Activated naive CD4-positive, alpha-beta T cell treated with anti-CD3 and anti-CD28 coated beads for 36 hours (primary cell): ENCODE measurements around the gene ACAP3. TPM values are rescaled to one million over a fixed set of nuclear protein-coding genes. Genes with fewer than 3 reads are reported as not detected.

ENCODE experiments used
- CTCF ChIA-PET: fragments of 350-600 bp; sonication (Branson Sonifier 250); formaldehyde crosslinking; loops from one replicate; lab custom pipeline; 2021; ENCODE audit warnings: antibody characterized with exemption; lab: Charles Lee
- DNase-seq: peaks from one replicate; pipeline ENCODE4 v3.0.0-alpha.2; 2020
- H3K27ac Mint-ChIP-seq: one replicate; pipeline ENCODE4 v1.8.0; 2021; ENCODE audit warnings: mild to moderate bottlenecking, mixed read lengths
- H3K27me3 Mint-ChIP-seq: one replicate; pipeline ENCODE4 v1.8.0; 2021; ENCODE audit warnings: low read depth, mixed read lengths
- H3K36me3 Mint-ChIP-seq: one replicate; pipeline ENCODE4 v1.8.0; 2021; ENCODE audit warnings: low read depth, mixed read lengths
- H3K4me1 Mint-ChIP-seq: one replicate; pipeline ENCODE4 v1.8.0; 2021; ENCODE audit warnings: low read depth, mixed read lengths
- H3K4me3 Mint-ChIP-seq: one replicate; pipeline ENCODE4 v1.8.0; 2021; ENCODE audit warnings: mild to moderate bottlenecking, moderate library complexity, mixed read lengths
- H3K9me3 Mint-ChIP-seq: one replicate; pipeline ENCODE4 v1.8.0; 2021; ENCODE audit warnings: mixed read lengths
- intact Hi-C: fragments of 100-400 bp; cut with micrococcal nuclease; formaldehyde crosslinking; loops from one replicate; pipeline ENCODE4 v1.15.1; 2023
- total RNA-seq, 2 experiments: library from RNA; stranded (reverse); gene quantifications; one replicate each; pipeline ENCODE4 v1.2.3, GENCODE V29; 2021

ACAP3 gene
- total RNA-seq, 2 experiments from 2014 or later = 24.1 to 25.3 TPM

DNA sequence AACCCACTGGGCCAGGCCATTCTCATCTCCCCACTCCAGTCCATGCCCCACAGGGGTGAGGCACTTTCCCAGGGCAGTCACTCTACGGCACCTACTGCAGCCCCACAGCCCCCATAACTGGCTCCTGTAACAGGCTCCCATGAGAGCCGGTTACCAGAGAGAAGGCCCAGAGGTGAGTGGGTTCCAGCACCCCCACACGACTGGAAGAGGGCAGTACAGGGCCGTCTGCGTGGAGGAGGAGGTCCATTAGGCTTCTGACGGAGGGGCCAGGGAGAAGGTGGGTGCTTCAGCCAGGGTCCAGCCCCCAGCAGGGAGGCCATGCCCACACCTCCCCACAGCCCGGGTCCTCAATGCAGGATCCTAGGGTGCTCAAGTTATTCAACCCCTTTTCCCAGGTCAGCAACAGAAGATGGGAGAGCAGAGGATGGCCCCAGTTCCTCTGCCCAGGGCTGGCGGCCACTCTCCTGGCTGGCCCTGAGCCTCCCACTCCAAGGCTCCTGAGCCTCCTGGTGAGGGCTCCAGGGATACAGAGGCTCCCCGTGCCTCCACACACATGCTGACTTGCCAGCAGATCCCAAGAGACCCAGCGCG, 1.6 kb downstream of the ACAP3 start:
- peak overlapping the region; percentile 78 for H3K4me3 Mint-ChIP-seq
- CTCF ChIA-PET = interaction anchor here (1.2 kb wide), 1 partner anchor 242 kb away, joined by 4 read pairs; no protein-coding TSS in a partner anchor
- peaks cover 3% of the 10 kb centered on the region for H3K36me3 Mint-ChIP-seq
- H3K4me1 Mint-ChIP-seq = peaks cover 23% of the 10 kb centered on the region
- DNase-seq = peak; percentile 49
- no peaks in the 10 kb centered on the region for H3K9me3 Mint-ChIP-seq
- intact Hi-C loops = loop anchor here (5.0 kb wide), 1 partner anchor 201 kb away; no protein-coding TSS in a partner anchor
- H3K27ac Mint-ChIP-seq = peak overlapping the region; percentile 54
- no peaks in the 10 kb centered on the region for H3K27me3 Mint-ChIP-seq

DNA sequence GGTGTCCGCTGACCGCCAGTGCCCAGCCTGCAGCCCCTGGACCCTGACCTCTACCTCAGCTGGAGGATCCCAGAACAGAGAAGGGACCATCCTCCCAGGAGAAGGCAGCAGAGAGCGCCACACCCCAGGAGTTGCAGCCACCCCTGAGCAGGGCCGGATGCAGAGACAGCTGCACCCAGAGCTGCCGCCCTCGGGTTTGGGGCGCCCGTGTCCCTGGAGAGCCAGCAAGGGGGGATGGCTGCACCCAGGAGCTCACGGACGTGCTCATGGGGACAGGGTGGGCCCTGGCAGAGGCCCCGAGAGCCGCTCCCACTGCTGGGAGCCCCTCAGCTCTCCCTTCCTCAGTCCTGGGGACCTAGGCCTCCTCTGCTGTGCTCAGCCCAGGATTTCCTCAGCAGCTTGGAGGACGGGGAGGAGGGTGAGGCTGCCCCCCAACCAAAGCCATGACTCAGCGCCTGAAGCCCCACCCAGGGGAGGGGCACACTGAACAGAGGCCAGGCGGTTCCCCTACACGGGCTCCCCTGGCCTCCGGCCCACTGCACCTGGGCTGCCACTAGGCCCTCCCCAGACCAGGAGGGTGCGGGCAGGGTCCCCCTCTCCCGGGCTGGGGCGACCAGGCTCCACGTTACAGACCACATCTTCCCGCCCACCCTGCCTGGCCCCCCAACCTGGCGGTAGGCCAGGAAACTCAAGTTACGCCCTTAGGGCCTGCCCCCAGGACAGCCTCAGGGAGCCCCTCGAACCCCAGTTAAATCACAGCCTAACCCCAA, 2.2 kb downstream of the ACAP3 start:
- intact Hi-C loops = loop anchor here (1.0 to 5.0 kb wide), 2 partner anchors 67 to 202 kb away; no protein-coding TSS in a partner anchor
- H3K27ac Mint-ChIP-seq = peak overlapping the region; percentile 54
- H3K4me1 Mint-ChIP-seq = peaks cover 21% of the 10 kb centered on the region
- CTCF ChIA-PET = interaction anchor here (0.6 to 1.2 kb wide), 3 partner anchors 66 to 288 kb away, joined by 3 to 4 read pairs (median 3); no protein-coding TSS in a partner anchor
- no peaks in the 10 kb centered on the region for H3K36me3 Mint-ChIP-seq
- H3K27me3 Mint-ChIP-seq = no peaks in the 10 kb centered on the region
- peak overlapping the region; percentile 78 for H3K4me3 Mint-ChIP-seq
- no peaks in the 10 kb centered on the region for H3K9me3 Mint-ChIP-seq
- DNase-seq = peak; percentile 69

DNA sequence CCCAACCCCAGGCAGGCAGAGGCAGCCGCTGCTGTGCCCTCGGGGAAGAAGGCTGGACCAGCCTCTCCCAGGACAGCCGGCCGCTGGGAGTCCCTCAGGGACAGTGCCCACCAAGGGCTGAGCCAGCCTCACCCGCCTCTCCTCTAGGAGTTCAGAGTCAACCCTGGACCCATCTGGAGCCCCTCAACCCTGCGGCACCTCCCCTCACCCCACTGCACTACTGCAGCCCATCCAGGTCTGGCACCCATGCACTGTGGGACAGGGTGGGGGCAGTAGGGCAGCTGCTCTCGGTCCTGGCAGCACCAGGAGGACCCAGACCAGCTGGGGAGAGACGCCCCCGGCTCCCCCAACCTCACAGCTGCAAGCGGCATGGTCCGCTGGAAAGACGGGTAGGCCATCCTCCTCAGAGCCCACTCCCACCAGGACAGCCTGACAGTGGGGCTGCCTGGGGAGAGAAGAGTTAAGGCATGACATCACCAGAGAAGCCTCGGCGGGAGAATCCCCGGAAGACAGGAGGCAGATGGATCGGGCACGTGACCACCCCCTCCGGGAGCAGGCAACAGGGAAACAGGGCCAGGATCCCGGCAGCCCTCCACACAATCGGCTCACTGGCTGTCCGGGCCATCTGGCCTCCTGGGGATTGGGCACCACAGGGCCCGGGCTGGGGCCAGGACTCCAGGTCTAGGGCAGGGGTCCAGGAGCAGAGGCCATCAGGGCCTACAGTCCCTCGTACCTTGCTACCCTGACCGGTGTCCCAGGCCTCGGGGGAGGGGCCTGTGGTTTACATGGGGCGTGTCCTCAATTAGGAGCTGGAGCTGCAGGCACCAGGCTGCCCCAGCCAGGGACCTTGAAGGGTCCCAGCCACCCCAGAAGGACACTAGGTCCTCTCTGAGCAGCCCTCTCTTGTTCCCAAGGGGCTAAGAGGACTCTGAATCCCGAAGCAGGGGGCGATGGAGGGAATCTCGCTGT, 3.1 kb downstream of the ACAP3 start:
- H3K27me3 Mint-ChIP-seq = no peaks in the 10 kb centered on the region
- H3K4me1 Mint-ChIP-seq = peaks cover 21% of the 10 kb centered on the region
- no peak overlapping the region for H3K4me3 Mint-ChIP-seq
- no peaks in the 10 kb centered on the region for H3K36me3 Mint-ChIP-seq
- H3K9me3 Mint-ChIP-seq = no peaks in the 10 kb centered on the region
- CTCF ChIA-PET = interaction anchor here (0.6 to 1.2 kb wide), 2 partner anchors 241 to 289 kb away, joined by 3 to 4 read pairs; no protein-coding TSS in a partner anchor
- intact Hi-C loops = loop anchor here (1.0 to 5.0 kb wide), 2 partner anchors 68 to 203 kb away; no protein-coding TSS in a partner anchor
- H3K27ac Mint-ChIP-seq = no peak overlapping the region
- DNase-seq = no peak

DNA sequence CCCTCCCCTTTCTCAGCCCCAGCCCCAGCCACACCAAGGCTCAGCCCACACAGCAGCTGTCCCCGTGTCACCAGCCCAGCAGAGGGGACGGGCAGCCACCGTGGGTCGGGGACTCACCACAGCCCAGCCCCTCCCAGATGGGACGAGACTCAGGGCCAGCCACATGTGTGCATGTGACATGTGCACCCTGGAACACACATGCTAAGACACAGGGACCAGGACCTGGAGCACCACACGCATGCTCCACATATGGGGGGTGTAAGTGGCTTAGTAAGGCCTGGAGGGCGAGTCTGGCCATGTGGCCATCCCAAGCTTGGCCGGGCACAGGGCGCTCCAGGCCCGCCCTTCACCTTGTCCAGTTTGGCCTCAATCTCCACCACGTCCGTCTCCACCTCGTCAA, 4.0 kb downstream of the ACAP3 start:
- Mint-ChIP-seq H3K9me3 (no peaks in the 10 kb centered on the region), H3K4me3 (no peak overlapping the region), H3K27ac (no peak overlapping the region), H3K4me1 (peaks cover 21% of the 10 kb centered on the region), H3K27me3 (no peaks in the 10 kb centered on the region), H3K36me3 (no peaks in the 10 kb centered on the region)
- CTCF ChIA-PET = no interaction called here
- intact Hi-C loops = no loop called here
- no peak for DNase-seq

DNA sequence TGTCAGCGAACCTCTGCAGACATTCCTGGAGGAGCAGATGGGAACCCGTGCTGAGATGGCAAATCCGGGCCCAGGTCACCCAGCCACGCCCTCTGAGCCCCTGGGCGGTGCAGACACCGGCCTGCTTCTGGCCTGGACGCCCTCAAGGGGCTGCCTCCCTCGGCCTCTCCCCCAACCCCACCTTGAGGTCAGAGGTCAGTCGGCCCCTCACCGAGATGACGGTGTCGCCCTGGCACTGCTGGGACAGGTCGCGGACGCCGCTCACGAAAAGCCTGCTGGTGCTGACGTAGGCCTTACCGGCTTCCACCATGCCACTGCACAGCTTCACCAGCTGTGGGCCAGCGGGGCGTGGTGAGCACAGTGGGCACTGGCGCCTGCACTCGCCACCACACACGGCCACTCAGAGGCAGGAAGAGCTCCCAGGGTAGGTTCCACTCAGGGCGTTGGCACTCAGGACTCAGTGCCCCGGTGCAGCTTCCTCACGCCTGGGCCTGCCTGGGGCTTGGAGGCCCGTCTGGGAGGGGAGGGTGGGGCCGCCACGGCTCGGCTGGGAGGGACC, 4.7 kb downstream of the ACAP3 start:
- H3K4me3 Mint-ChIP-seq = no peak overlapping the region
- H3K4me1 Mint-ChIP-seq = peaks cover 21% of the 10 kb centered on the region
- DNase-seq = no peak
- H3K27me3 Mint-ChIP-seq = no peaks in the 10 kb centered on the region
- intact Hi-C loops = no loop called here
- CTCF ChIA-PET = no interaction called here
- H3K36me3 Mint-ChIP-seq = no peaks in the 10 kb centered on the region
- H3K9me3 Mint-ChIP-seq = no peaks in the 10 kb centered on the region
- H3K27ac Mint-ChIP-seq = no peak overlapping the region

DNA sequence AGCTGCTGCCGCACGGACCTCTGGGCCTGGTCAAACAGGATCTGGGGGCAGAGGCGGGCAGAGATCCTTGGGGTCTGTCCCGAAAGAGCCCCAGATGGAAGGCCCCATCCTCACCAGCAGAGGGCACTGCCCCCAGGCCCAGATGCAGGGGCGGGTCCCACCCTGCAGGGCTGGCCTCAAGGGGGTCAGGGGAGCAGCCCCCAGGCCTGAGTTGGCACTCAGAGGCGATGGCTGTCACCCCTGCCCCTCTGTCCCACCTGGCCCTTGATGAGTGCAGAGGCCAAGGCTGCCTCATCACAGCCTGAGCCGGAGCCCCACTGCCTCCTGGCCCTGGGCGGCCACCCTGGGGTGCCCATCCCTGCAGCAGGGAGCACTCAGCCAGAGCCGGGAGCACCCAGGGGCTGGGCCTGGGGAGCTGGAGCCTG, 5.7 kb downstream of the ACAP3 start:
- intact Hi-C loops = no loop called here
- H3K9me3 Mint-ChIP-seq = no peaks in the 10 kb centered on the region
- CTCF ChIA-PET = no interaction called here
- no peak overlapping the region for H3K27ac Mint-ChIP-seq
- no peak for DNase-seq
- H3K36me3 Mint-ChIP-seq = no peaks in the 10 kb centered on the region
- H3K4me1 Mint-ChIP-seq = peaks cover 19% of the 10 kb centered on the region
- no peak overlapping the region for H3K4me3 Mint-ChIP-seq
- H3K27me3 Mint-ChIP-seq = no peaks in the 10 kb centered on the region

DNA sequence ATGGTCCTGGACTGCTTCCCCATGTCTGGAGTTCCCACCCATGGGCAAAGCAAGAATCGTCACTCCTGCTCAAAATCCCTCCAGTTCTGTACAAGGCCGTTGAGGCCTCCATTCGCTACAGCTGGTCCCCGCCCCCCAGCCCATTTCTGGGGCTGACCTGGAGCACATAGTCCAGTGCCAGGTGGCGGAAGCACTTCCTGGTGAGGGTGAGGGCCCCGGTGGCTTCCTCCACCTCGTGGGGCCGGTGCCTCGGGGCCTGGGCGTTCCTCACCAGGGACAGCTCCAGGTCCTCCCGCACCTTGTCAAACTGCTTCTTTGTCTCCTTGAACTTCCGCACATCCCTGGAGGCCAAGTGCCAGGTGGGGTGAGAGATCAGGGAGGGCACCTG, 7.4 kb downstream of the ACAP3 start:
- Mint-ChIP-seq H3K27ac (no peak overlapping the region), H3K4me3 (no peak overlapping the region), H3K36me3 (no peaks in the 10 kb centered on the region), H3K27me3 (no peaks in the 10 kb centered on the region), H3K4me1 (peaks cover 4% of the 10 kb centered on the region), H3K9me3 (no peaks in the 10 kb centered on the region)
- intact Hi-C loops = no loop called here
- DNase-seq = no peak
- CTCF ChIA-PET = interaction anchor here (0.6 to 1.5 kb wide), 3 partner anchors 19 to 25 kb away, joined by 3 to 5 read pairs (median 4); no protein-coding TSS in a partner anchor

DNA sequence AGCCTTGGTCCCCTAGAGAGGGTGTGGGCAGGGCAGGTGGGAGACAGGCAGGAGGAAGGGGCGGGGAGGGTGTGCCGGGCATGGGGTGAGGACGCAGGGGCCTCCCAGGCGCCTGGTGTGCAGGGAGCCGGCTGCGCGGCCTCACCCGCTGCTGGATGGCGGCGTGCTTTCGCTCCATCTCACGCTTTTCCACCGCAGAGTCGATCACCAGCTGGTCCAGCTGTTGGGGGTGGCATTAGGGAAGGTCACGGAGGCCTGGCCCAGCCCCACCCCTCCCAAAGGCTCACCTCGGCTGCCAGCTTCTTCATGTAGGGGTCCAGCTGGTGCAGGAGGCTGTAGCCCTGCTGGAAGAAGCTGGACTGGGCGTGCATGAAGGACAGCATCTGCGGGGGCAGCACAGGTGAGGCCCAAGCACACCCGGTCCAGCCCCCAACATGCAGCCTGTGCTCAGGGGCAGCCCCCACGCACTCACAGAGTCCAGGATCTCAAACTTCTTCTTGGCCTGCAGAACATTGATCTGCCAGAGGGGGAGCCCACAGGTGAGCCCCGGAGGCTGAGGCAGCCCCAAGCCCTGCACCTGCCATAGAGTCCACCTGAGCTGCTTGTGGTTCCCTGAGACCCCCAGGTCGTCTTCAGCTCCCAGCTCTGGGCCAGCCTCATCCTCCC, 7.9 kb downstream of the ACAP3 start:
- Mint-ChIP-seq H3K9me3 (no peaks in the 10 kb centered on the region), H3K27me3 (no peaks in the 10 kb centered on the region), H3K36me3 (no peaks in the 10 kb centered on the region), H3K4me1 (peaks cover 2% of the 10 kb centered on the region), H3K4me3 (no peak overlapping the region), H3K27ac (no peak overlapping the region)
- intact Hi-C loops = no loop called here
- CTCF ChIA-PET = interaction anchor here (0.6 to 1.5 kb wide), 3 partner anchors 18 to 25 kb away, joined by 3 to 5 read pairs (median 4); no protein-coding TSS in a partner anchor
- no peak for DNase-seq

DNA sequence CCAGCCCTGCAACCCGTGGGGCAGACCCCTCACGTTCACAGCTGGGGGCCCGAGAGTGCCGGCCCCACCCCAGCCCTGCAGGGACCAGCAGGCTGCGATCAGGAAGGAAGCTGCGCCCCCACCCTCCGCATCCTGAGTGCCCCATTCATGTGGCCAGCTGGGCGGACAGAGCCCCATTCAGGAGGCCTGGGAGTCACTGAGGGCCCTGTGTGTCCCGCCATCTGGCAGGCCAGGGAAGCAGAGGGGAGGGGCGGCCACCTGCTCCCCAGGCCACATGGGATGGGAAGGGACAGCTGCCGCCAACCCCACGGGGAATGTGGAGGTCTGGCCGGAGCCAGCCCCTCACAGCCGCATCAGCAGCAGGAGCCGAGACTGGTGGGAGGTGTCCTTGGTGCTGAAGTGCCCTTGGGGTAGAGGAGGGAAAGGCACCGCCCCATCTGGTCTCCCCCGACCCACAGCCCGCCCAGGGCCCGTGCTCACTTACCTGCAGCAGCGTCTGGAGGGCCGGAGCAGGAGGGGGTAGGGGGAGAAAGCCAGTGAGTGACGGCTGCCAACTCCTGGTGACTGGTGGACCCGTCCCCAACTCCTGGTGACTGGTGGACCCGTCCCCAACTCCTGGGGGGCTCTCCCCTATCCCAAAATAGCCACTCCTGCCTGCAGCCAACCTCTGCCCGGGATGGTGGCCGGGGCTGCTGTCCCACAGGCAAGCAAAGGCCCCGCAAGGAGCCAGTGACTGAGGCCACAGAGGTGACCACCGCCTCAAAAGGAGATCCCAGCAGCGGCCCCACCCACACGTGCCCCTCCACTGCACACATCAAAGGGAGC, 8.7 kb downstream of the ACAP3 start:
- H3K27me3 Mint-ChIP-seq = no peaks in the 10 kb centered on the region
- no peaks in the 10 kb centered on the region for H3K4me1 Mint-ChIP-seq
- no peaks in the 10 kb centered on the region for H3K36me3 Mint-ChIP-seq
- no peak overlapping the region for H3K4me3 Mint-ChIP-seq
- no peak overlapping the region for H3K27ac Mint-ChIP-seq
- CTCF ChIA-PET = interaction anchor here (1.3 kb wide), 1 partner anchor 26 kb away, joined by 5 read pairs; no protein-coding TSS in a partner anchor
- intact Hi-C loops = no loop called here
- H3K9me3 Mint-ChIP-seq = no peaks in the 10 kb centered on the region
- DNase-seq = no peak

DNA sequence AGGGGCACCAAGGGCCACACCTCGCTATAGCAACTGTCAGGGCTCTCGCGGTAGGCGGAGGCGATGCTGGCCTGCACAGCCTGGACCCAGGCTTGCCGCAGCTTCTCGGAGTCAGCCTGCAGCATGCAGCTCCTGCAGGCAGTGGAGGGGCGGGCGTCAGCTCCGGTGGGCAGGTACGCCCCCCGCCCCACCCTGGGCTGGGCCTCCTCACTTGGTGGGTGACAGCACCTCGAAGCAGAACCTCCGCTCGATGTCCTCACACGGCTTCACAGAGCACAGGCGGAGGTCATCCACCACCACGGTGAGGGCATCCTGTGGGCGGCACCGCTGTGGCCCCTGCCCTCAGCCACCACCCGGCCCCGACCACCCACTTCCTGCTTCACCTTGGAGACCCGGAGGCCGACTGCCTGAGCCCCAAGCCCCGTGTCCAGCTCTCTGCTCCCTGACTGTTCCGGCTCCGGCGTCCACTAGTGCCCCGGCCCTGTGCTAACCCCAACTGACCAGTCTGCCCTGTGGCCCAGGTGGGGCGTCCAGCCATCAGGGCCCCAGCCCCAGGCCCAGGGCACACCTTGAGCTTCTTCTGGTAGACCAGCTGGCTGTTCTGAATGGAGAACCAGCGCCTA, 9.8 kb downstream of the ACAP3 start:
- CTCF ChIA-PET = no interaction called here
- no peaks in the 10 kb centered on the region for H3K36me3 Mint-ChIP-seq

More for the DNA sequence above, 9.8 kb downstream of the ACAP3 start:
- Mint-ChIP-seq H3K4me1 (no peaks in the 10 kb centered on the region), H3K9me3 (no peaks in the 10 kb centered on the region), H3K27me3 (no peaks in the 10 kb centered on the region), H3K27ac (no peak overlapping the region), H3K4me3 (no peak overlapping the region)
- no peak for DNase-seq
- intact Hi-C loops = no loop called here
